Endothelial cell of umbilical vein (primary cell): ENCODE data around the gene JCAD. TPM values are rescaled to one million over a fixed set of nuclear protein-coding genes. Genes with fewer than 3 reads are reported as not detected.

Experiments
- BruUV-seq: library from RNA; stranded (reverse); fragments of 400-500 nt; replicated peaks from 2 replicates; lab custom pipeline; 2021; lab: Mats Ljungman, UMichigan
- CTCF ChIA-PET: fragments of 300-600, 350-600 bp; sonication (Branson Sonifier 250); formaldehyde crosslinking; loops from one replicate; lab custom pipeline; 2021; ENCODE audit warnings: antibody characterized with exemption, inconsistent platforms; lab: Charles Lee
- POLR2A ChIA-PET: fragments of 300-600, 350-600 bp; sonication (Branson Sonifier 250); formaldehyde crosslinking; loops from one replicate; lab custom pipeline; 2021; ENCODE audit warnings: antibody characterized with exemption, inconsistent platforms; lab: Charles Lee
- DNase-seq: peaks from one replicate; pipeline ENCODE4 v3.0.0-alpha.2; 2011; ENCODE audit warnings: low read depth, low spot score
- FAIRE-seq: peaks from 2 replicates; lab custom pipeline; 2011; peaks lifted over from hg19 to GRCh38; lab: Jason Lieb, UNC
- H2AFZ ChIP-seq: 2 replicates; pipeline ENCODE4 v1.6.0; 2012; ENCODE audit warnings: low read depth, low read length, control low read depth, inconsistent platforms
- H3K27ac ChIP-seq: 2 replicates; pipeline ENCODE4 v1.5.1; 2011; ENCODE audit warnings: low read depth, mild to moderate bottlenecking, control low read depth, low read length, moderate library complexity; ENCODE audit not compliant: insufficient read depth
- H3K27me3 ChIP-seq, 2 experiments: 2 replicates each; pipeline versions ENCODE4 v1.6.0 to v1.6.1; 2011; ENCODE audit warnings: low read length in 2 of 2, mixed read lengths in 1 of 2; ENCODE audit not compliant: control insufficient read depth in 2 of 2, insufficient read depth in 2 of 2
- H3K36me3 ChIP-seq, 2 experiments: 2 replicates in 1 of 2; 3 replicates in 1 of 2; pipeline ENCODE4 v1.5.1; 2011; ENCODE audit warnings: low read length in 2 of 2, mild to moderate bottlenecking in 1 of 2, moderate library complexity in 1 of 2; ENCODE audit not compliant: control insufficient read depth in 2 of 2, insufficient read depth in 2 of 2; ENCODE audit errors: extremely low read depth in 1 of 2
- H3K4me1 ChIP-seq: 3 replicates; pipeline ENCODE4 v1.5.1; 2011; ENCODE audit warnings: mild to moderate bottlenecking, low read length; ENCODE audit not compliant: control insufficient read depth, insufficient read depth; ENCODE audit errors: extremely low read depth
- H3K4me2 ChIP-seq: 2 replicates; pipeline ENCODE4 v1.6.1; 2011; ENCODE audit warnings: low read length, control low read depth, mixed read lengths; ENCODE audit not compliant: insufficient read depth
- H3K4me3 ChIP-seq, 3 experiments: fragments of 200-600 bp in 1 of 3; sonication (generic), shearing (Covaris generic) in 1 of 3; replicated peaks in 1 of 3; 2 replicates each; pipeline ENCODE4 v1.5.1; 2011 to 2016; ENCODE audit warnings: control low read depth in 3 of 3, low read length in 3 of 3, mild to moderate bottlenecking in 2 of 3, inconsistent platforms in 1 of 3, low read depth in 1 of 3, moderate library complexity in 1 of 3; ENCODE audit not compliant: insufficient read depth in 1 of 3
- H3K79me2 ChIP-seq: 2 replicates; pipeline ENCODE4 v1.6.0; 2012; ENCODE audit warnings: low read length, inconsistent platforms; ENCODE audit not compliant: control insufficient read depth, insufficient read depth
- H3K9ac ChIP-seq: replicated peaks from 2 replicates; pipeline ENCODE3; 2011; ENCODE audit warnings: low read length, control low read depth; ENCODE audit not compliant: insufficient read depth; ENCODE audit errors: extremely low read depth
- H3K9me1 ChIP-seq: replicated peaks from 3 replicates; pipeline ENCODE4 v1.6.0; 2011; ENCODE audit warnings: mild to moderate bottlenecking, low read length; ENCODE audit not compliant: control insufficient read depth, insufficient read depth; ENCODE audit errors: extremely low read depth
- H3K9me3 ChIP-seq: replicated peaks from 2 replicates; pipeline ENCODE4 v1.5.1; 2012; ENCODE audit warnings: low read length, inconsistent platforms; ENCODE audit not compliant: control insufficient read depth, insufficient read depth
- H4K20me1 ChIP-seq: replicated peaks from 2 replicates; pipeline ENCODE3; 2011; ENCODE audit warnings: mild to moderate bottlenecking, low read length; ENCODE audit not compliant: control insufficient read depth, insufficient read depth; ENCODE audit errors: extremely low read depth
- EZH2 ChIP-seq: IDR thresholded peaks from 2 replicates; pipeline ENCODE4 v1.6.1; 2012; ENCODE audit warnings: borderline replicate concordance, low read depth, mild to moderate bottlenecking, moderate library complexity, low read length, inconsistent platforms; ENCODE audit not compliant: severe bottlenecking
- FOS ChIP-seq: IDR thresholded peaks from 2 replicates; pipeline ENCODE4 v1.6.1; 2011; ENCODE audit warnings: mild to moderate bottlenecking, low read length, moderate library complexity, borderline replicate concordance; ENCODE audit not compliant: insufficient read depth
- GATA2 ChIP-seq: IDR thresholded peaks from 2 replicates; pipeline ENCODE4 v1.7.0; 2011; ENCODE audit warnings: low read depth, mild to moderate bottlenecking, moderate library complexity, mixed read lengths, low read length; ENCODE audit not compliant: insufficient read length, insufficient read depth
- JUN ChIP-seq: IDR thresholded peaks from 2 replicates; pipeline ENCODE4 v1.6.1; 2011; ENCODE audit warnings: borderline replicate concordance, low read depth; ENCODE audit not compliant: insufficient read length, insufficient read depth
- MYC ChIP-seq: IDR thresholded peaks from one replicate; pipeline ENCODE4 v1.6.1; 2011; ENCODE audit warnings: mild to moderate bottlenecking, low read depth, low read length
- POLR2A ChIP-seq: IDR thresholded peaks from 2 replicates; pipeline ENCODE4 v1.6.1; 2012; ENCODE audit warnings: low read depth, mild to moderate bottlenecking, control low read depth, low read length
- POLR2AphosphoS5 ChIP-seq: IDR thresholded peaks from 2 replicates; pipeline ENCODE4 v1.6.1; 2012; ENCODE audit warnings: low read depth, mild to moderate bottlenecking, control low read depth, low read length, moderate library complexity; ENCODE audit not compliant: insufficient read depth
- dilution Hi-C: fragments of 300-500 bp; cut with MboI; formaldehyde crosslinking; loops from one replicate; pipeline ENCODE4 v1.15.0; 2019; ENCODE audit warnings: low sequenced_read_pairs; ENCODE audit not compliant: extremely low pct_ligation_motif_present
- intact Hi-C: fragments of 100-400 bp; cut with micrococcal nuclease; formaldehyde crosslinking; loops from one replicate; pipeline ENCODE4 v1.10.0; 2022
- polyA plus RNA-seq, 4 experiments: library from polyadenylated mRNA; depleted of rRNA in 3 of 4; stranded (reverse) in 3 of 4; unstranded in 1 of 4; fragments of >200 nt; gene quantifications; 2 replicates each; pipeline versions ENCODE4 v1.2.1 to v1.2.3, GENCODE V29; 2011 to 2012; ENCODE audit warnings: missing spikeins in 1 of 4
- total RNA-seq: library from RNA; stranded (reverse); gene quantifications from 2 replicates; pipeline ENCODE4 v1.2.3, GENCODE V29; 2021
- TF ChIP-seq, protein P1 (sequence below), 2 donors: IDR thresholded peaks; 1 replicate in 1 of 2; 2 replicates in 1 of 2; pipeline ENCODE4 v1.5.1; 2011; ENCODE audit warnings: low read length in 2 of 2, mild to moderate bottlenecking in 2 of 2, moderate library complexity in 2 of 2, control low read depth in 1 of 2, inconsistent platforms in 1 of 2, low read depth in 1 of 2; ENCODE audit not compliant: insufficient read depth in 1 of 2; ENCODE audit errors: extremely low read depth in 1 of 2
- TF ChIP-seq, protein P2 (sequence below): IDR thresholded peaks from 2 replicates; pipeline ENCODE4 v1.6.1; 2011; ENCODE audit not compliant: insufficient read depth, insufficient read length

Gene JCAD
- total and polyA plus RNA-seq, 2 donors (not counting 3 experiments of a cell fraction or from before 2014, with no cell fraction given): 17.5 to 76.3 TPM

DNA sequence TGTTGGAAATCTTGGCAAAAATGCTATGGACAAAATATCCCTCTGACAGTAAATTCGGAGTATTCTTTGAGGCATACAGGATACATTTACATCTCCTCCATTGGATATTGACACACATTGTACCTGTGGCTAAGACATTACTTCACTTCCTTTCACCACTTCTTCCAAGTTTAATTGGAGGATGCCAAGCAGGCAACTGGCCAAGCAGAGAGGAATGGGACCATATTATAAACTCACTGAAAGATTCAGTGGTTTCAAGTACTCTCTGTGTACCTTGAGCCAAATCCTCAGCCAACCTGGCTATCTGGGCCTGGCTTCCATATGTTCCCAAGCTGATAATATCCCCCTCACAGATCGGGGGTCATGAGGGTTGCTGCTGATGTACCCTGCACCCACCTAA lies 14.7 kb upstream of the JCAD start:
- Histone ChIP-seq H3K79me2 (no peaks in the 10 kb centered on the region), H3K4me1 (peaks cover 8% of the 10 kb centered on the region), H2AFZ (no peak overlapping the region), H3K4me3 (no peak overlapping the region), H4K20me1 (no peaks in the 10 kb centered on the region), H3K9me1 (no peaks in the 10 kb centered on the region), H3K27ac (no peak overlapping the region), H3K9ac (no peak overlapping the region), H3K36me3 (no peaks in the 10 kb centered on the region), H3K4me2 (no peak overlapping the region), H3K9me3 (no peaks in the 10 kb centered on the region), H3K27me3 (no peaks in the 10 kb centered on the region)
- no peak for DNase-seq
- intact Hi-C loops: loop anchor here (10.0 kb wide), 1 partner anchor 1949 kb away; no protein-coding TSS in a partner anchor
- dilution Hi-C loops: no loop called here
- CTCF ChIA-PET: interaction anchor here (1.2 kb wide), 1 partner anchor 167 kb away, joined by 6 read pairs; no protein-coding TSS in a partner anchor
- BruUV-seq: no TSS peak
- FAIRE-seq: no peak
- POLR2A ChIA-PET: no interaction called here
- TF ChIP-seq, protein P1, sequence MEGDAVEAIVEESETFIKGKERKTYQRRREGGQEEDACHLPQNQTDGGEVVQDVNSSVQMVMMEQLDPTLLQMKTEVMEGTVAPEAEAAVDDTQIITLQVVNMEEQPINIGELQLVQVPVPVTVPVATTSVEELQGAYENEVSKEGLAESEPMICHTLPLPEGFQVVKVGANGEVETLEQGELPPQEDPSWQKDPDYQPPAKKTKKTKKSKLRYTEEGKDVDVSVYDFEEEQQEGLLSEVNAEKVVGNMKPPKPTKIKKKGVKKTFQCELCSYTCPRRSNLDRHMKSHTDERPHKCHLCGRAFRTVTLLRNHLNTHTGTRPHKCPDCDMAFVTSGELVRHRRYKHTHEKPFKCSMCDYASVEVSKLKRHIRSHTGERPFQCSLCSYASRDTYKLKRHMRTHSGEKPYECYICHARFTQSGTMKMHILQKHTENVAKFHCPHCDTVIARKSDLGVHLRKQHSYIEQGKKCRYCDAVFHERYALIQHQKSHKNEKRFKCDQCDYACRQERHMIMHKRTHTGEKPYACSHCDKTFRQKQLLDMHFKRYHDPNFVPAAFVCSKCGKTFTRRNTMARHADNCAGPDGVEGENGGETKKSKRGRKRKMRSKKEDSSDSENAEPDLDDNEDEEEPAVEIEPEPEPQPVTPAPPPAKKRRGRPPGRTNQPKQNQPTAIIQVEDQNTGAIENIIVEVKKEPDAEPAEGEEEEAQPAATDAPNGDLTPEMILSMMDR (IDR thresholded peaks at IDR 0.05; ENCODE audit: extremely low read depth in 1 of 2, insufficient read depth in 1 of 2, low read depth in 1 of 2, low read length in 2 of 2): no peak

DNA sequence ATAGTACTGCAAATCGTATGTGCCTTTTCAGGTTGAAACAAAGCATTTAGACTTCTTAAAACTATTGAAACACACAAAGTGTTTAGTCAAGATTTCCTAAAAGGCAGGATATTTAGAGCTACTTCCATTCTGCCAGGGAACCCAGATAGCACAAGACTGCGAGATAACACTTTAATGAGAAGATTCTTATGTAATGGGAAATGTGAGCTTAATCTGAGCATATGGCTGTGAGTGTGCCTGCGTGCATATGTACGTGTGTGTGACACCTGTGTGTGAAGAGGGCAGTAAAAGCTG lies 14.3 kb upstream of the JCAD start:
- Histone ChIP-seq H3K4me1 (peaks cover 8% of the 10 kb centered on the region), H3K9me1 (no peaks in the 10 kb centered on the region), H3K79me2 (no peaks in the 10 kb centered on the region), H3K4me2 (no peak overlapping the region), H3K9me3 (no peaks in the 10 kb centered on the region), H3K4me3 (no peak overlapping the region), H3K27ac (no peak overlapping the region), H2AFZ (no peak overlapping the region), H3K27me3 (no peaks in the 10 kb centered on the region), H4K20me1 (no peaks in the 10 kb centered on the region), H3K9ac (no peak overlapping the region), H3K36me3 (no peaks in the 10 kb centered on the region)
- dilution Hi-C loops (no loop called here), intact Hi-C loops (loop anchor here (10.0 kb wide), 1 partner anchor 1949 kb away; no protein-coding TSS in a partner anchor)
- ChIA-PET POLR2A (no interaction called here), CTCF (interaction anchor here (1.2 kb wide), 1 partner anchor 167 kb away, joined by 6 read pairs; no protein-coding TSS in a partner anchor)
- TF ChIP-seq, protein P2, sequence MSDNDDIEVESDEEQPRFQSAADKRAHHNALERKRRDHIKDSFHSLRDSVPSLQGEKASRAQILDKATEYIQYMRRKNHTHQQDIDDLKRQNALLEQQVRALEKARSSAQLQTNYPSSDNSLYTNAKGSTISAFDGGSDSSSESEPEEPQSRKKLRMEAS: no peak
- TF ChIP-seq POLR2AphosphoS5: no peak
- TF ChIP-seq FOS: no peak
- TF ChIP-seq GATA2: no peak
- TF ChIP-seq, protein P1 (IDR thresholded peaks at IDR 0.05; ENCODE audit: extremely low read depth in 1 of 2, insufficient read depth in 1 of 2, low read depth in 1 of 2, low read length in 2 of 2): no peak
- TF ChIP-seq JUN: no peak
- TF ChIP-seq MYC: no peak
- TF ChIP-seq POLR2A: no peak
- no peak for TF ChIP-seq EZH2
- no peak for FAIRE-seq
- no TSS peak for BruUV-seq
- DNase-seq: no peak
